GM21390 (cell line): ENCODE results near the gene DGKG.

Source experiments
- ATAC-seq: cut with Tn5 transposase; IDR thresholded peaks from one replicate; pipeline ENCODE4 v1.9.1; 2021; ENCODE audit not compliant: unreplicated experiment

DGKG gene

GRCh38 chr3:186151077-186151971 lies 210.7 kb downstream of the DGKG start:
- no peak for ATAC-seq

DNA sequence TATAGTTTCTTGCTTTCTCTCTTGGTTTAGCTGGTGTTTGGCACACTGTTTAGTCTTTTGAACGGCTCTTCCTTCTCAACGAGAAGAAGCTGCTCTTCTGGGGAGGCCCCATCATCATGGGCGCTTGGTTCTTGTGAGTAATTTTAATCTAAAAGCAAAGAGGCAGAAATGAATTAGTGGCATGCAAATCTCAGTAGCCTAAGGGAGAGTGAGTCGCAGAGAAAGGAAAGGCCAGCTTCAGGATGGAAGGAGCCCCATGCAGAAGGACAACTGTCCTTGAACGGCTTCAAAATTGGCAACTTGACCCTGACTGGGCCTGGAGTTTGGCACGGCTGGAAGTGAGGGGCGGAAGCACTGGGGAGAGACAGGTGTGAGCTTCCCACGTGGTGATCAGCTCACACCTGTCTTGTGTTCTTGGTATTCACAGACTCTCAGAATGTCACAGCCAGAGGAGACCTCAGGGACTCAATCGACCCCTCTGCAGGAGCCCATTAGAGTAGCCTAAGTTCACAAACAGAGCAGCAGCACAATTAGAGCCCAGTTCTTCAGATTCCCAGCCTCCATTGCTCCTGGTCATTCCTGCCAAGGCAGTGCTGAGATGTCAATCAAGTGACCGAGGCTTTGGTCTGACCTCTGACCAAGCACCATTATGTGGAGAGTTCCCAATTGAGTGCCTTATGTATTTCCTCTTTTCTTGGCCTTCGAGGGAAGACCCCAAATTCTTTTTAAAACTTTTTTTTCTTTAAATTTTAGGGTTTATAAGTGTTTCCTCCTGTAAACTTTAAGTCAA lies 211.8 kb downstream of the DGKG start:
- no peak for ATAC-seq

- ATAC-seq = no peak
Observed at GRCh38 chr3:186149319-186149960, 212.6 kb downstream of the DGKG start.

GRCh38 chr3:186144257-186144656 lies 217.8 kb downstream of the DGKG start:
- no peak for ATAC-seq

DNA sequence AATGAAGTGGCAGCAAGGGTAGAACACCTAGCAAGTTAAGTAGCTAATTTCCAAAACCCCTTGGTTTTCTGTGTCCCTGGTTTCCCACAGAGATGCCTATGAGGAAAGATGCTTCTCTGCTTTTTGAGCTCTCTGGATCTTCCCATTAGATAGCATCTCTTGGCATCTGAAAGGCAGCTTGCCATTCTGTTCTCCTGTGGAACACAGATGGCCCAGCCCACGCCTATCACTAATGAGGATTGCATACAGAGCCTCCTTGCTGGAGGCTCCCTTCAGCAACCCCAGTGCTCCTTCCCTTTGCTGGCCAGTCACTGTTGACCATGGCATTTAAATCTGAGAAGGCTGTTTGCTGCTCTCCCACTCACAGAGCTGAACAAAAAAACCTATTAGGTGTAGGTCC lies 218.8 kb downstream of the DGKG start:
- ATAC-seq = no peak

DNA sequence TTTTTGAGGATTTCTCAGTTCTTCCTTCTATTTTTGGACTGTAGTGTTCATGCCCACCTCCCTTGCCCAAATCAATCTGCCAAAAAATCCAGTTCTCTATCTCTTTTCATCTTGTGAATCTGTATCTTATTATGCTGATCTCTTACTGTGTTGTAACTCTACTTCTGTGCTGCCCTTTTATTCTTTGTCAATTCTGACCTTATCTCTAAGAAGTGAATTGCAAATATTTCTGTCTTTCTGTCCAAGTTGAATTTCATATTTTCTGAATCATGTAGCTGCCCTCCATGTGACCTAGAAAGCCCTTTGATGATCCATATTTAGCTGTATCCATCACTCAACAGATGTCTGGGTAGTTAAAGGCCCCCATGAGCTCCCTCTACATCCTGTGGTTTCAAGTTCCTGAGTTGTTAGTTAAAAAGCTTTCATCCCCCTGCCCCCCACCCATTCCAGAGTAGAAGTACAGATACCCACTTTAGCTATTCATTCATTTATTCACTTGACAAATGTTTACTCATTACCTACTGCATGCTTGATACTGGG lies 219.6 kb downstream of the DGKG start:
- ATAC-seq = no peak

GRCh38 chr3:186141790-186142189 lies 220.2 kb downstream of the DGKG start:
- no peak for ATAC-seq

DNA sequence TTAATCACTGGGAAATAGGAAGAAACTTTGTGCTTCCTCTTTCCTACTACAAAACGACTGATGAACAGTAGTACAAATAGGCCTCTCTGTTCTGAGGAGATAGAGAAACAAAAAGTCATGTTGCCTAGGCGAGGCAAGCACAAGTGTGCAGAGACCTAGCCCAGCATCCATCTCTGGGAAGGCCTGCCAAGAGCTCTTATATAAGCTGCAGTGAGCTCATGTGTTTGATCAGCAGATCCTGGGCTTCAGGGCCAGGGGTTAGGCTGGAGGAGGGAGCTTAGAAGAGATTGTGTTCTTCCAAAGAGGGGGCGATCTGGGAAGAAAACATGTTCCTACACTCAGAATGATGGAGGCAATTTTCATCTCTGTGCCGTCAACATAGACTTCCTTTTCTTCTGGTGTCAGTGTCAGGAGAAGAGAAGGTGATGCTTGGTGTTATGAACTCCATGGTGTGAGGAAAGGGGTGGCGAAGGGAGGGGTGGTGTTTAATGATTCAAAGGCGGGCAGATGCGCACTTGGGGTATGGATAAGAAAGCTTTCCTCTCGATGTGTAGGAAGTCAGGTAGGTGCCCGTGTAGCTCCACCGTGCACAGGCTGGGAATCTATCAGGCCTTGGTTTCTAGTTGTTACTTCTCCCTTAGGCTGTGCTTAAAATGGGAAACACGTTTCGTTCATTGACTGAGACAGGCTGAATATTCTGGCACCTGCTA lies 223.6 kb downstream of the DGKG start:
- ATAC-seq = no peak

DNA sequence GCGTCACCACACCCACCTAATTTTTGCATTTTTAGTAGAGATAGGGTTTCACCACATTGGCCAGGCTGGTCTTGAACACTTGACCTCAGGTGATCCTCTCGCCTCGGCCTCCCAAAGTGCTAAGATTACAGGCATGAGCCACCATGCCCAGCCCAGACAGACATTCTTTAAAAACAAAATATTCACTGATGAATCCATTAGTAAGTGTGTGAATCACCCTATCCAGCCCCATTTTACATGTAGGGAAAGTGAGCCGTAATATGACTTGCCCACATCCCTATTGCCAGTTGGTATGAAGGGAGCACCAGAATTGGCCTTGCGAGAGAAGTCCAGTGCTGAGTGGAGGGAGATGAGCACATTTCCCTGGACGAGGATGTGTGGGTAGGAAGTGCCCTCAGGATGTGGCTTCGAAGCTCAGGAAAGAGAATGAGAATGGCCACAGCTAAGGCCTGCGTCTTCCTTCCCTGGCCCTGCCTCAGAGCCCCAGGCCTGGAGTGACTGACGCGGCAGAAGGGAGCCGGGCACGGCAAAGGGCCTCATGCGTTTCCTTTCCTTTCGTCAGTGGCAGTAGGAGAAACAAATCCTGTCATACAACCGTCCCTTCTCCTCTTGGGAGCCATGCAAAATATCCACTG lies 224.9 kb downstream of the DGKG start:
- no peak for ATAC-seq

DNA sequence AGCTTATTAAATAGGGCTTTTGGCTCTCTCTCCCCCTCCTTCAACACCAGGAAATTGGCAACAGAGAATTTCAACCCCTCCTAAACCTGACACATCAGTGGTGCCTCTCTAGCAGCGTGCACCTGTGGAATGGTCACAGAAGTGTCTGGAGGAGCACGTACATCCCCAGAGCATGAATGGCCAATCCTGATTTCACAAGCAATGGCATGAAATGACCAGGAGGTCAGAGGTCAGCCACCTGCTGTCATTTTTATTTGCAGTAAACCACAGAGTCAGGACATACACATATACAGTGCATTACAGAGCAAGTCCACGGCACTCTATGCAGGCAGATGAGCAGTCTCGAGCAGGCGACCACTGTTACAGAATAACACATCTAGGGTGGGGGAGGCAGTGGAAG lies 228.1 kb downstream of the DGKG start:
- no peak for ATAC-seq

- ATAC-seq = no peak
Observed at GRCh38 chr3:186132487-186132886, 229.5 kb downstream of the DGKG start.

DNA sequence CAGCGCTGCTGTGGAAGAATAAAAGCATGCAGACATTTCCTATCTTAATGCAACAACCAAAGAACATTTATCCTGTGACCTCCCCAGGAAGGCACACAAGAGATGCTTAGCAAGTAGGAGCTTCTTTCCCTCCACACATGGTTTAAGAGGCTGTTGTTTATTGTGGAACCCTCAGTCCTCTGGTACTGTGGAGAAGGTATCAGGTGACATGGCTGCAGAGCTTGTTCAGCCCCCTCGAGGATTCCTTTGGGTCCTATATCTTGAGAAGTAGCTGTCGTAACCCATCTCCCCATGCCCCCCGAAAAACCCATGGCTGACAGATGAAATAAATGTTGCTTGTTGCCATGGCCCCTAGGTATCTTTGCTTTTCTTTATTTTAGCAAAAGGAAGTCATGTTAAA lies 232.8 kb downstream of the DGKG start:
- ATAC-seq = no peak

GRCh38 chr3:186128158-186128557 lies 233.9 kb downstream of the DGKG start:
- ATAC-seq = no peak

- no peak for ATAC-seq
Observed at GRCh38 chr3:186127463-186127862, 234.6 kb downstream of the DGKG start.

DNA sequence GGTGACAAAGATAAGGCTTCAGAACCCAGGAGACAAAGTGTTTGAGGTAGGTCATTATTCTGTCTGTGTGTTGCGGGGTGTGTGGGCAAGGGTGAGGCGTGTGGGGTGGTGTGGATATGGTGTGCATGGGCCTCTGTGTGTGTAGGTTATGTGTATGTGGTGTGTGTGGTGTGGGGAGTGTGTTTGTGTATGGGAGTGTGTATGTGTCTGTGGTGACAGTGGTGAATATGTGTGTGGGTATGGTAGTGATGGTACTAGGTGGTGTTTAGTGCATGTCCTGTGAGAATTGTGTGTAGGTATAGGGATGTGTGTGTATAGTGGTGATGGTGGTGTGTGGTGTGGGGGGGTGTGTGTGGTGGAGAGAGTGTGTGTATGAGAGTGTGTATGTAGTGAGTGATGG lies 236.9 kb downstream of the DGKG start:
- no peak for ATAC-seq

DNA sequence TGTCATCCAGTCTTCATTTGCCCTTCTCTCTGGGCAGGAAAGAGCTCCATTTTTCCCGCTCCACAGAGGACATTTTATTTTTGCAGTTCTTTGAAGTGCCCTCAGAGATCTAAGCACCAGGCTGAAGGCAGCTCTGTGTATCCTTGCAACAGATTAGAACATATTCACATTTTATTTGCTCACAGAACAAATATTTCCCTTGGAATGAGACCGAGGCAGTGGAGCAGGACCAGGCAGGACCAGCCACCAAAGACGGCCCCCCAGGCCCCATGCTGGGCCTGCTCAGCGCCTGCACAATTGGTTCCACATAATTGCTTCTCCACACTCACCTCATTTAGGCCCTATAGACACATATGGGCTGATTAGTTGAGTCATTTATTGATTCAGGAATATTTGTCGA lies 237.4 kb downstream of the DGKG start:
- ATAC-seq = no peak

GRCh38 chr3:186123012-186123411 lies 239.0 kb downstream of the DGKG start:
- no peak for ATAC-seq

GRCh38 chr3:186121968-186122367 lies 240.1 kb downstream of the DGKG start:
- no peak for ATAC-seq

GRCh38 chr3:186121278-186121677 lies 240.8 kb downstream of the DGKG start:
- ATAC-seq = no peak

- no peak for ATAC-seq
Observed at GRCh38 chr3:186119499-186119898, 242.5 kb downstream of the DGKG start.
